ENCODE data around the gene BAG3. TPM values are rescaled to one million over a fixed set of nuclear protein-coding genes. Genes with fewer than 3 reads are reported as not detected.

BAG3 gene
- total RNA-seq, 6 donors from 2014 or later: 23.0 to 53.8 (median 40.3) TPM

- H3K27me3 ChIP-seq: no peaks in the 10 kb centered on the region
- no peaks in the 10 kb centered on the region for H3K4me1 ChIP-seq
- no peaks in the 10 kb centered on the region for H3K9me3 ChIP-seq
- ATAC-seq (ENCODE audit: low FRiP score in 2 of 2) (no peak), DNase-seq (no peak)
- TF ChIP-seq POLR2AphosphoS5 (IDR thresholded peaks at IDR 0.05) (no peak), POLR2A (IDR thresholded peaks at IDR 0.05) (no peak)
- H3K4me3 ChIP-seq: no peak overlapping the region
- 72 to 76% methylated on average over 6 of the region's 6 CpGs for WGBS, 2 donors
- H3K36me3 ChIP-seq: no peaks in the 10 kb centered on the region
- H3K27ac ChIP-seq: no peak overlapping the region
Measured at GRCh38 chr10:119693262-119693957, 42.2 kb downstream of the BAG3 start.

DNA sequence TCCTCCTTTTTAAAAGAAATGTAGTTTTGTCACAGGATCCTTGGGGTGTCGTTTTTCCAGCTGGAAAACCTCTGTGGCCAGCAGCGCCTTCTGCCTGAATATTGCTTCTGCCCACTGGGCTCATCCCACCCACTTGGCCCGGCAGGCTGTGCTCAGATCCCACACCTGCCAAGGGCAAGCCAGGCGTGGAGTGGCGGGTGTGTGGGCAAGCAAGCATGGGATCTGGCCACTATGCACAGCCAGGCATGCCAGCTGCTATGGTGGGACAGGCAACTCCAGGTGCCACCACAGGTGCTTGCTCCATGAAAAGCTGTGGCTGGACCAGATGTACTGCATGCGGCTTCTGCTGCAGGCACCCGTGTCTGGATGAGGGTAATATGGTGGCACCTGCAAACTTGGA is 43.4 kb downstream of the BAG3 start:
- H3K27ac ChIP-seq: no peak overlapping the region
- no peaks in the 10 kb centered on the region for H3K36me3 ChIP-seq
- ATAC-seq (ENCODE audit: low FRiP score in 2 of 2) (no peak), DNase-seq (peak in 1 of 2 donors; percentile 34)
- 85 to 93% methylated on average over 4 to 7 of the region's 7 CpGs for WGBS, 2 donors
- no peak for TF ChIP-seq POLR2A (IDR thresholded peaks at IDR 0.05)
- no peak overlapping the region for H3K4me3 ChIP-seq
- H3K27me3 ChIP-seq: no peaks in the 10 kb centered on the region
- no peaks in the 10 kb centered on the region for H3K4me1 ChIP-seq
- no peaks in the 10 kb centered on the region for H3K9me3 ChIP-seq

GRCh38 chr10:119700321-119700954 is 49.3 kb downstream of the BAG3 start:
- no peaks in the 10 kb centered on the region for H3K9me3 ChIP-seq
- ATAC-seq (ENCODE audit: low FRiP score in 2 of 2) (no peak), DNase-seq (no peak)
- no peaks in the 10 kb centered on the region for H3K36me3 ChIP-seq
- WGBS, 2 donors: 78% methylated on average over 4 of the region's 4 CpGs
- H3K27me3 ChIP-seq: no peaks in the 10 kb centered on the region
- no peaks in the 10 kb centered on the region for H3K4me1 ChIP-seq
- TF ChIP-seq EP300 (IDR thresholded peaks at IDR 0.05): no peak
- TF ChIP-seq, protein P1, sequence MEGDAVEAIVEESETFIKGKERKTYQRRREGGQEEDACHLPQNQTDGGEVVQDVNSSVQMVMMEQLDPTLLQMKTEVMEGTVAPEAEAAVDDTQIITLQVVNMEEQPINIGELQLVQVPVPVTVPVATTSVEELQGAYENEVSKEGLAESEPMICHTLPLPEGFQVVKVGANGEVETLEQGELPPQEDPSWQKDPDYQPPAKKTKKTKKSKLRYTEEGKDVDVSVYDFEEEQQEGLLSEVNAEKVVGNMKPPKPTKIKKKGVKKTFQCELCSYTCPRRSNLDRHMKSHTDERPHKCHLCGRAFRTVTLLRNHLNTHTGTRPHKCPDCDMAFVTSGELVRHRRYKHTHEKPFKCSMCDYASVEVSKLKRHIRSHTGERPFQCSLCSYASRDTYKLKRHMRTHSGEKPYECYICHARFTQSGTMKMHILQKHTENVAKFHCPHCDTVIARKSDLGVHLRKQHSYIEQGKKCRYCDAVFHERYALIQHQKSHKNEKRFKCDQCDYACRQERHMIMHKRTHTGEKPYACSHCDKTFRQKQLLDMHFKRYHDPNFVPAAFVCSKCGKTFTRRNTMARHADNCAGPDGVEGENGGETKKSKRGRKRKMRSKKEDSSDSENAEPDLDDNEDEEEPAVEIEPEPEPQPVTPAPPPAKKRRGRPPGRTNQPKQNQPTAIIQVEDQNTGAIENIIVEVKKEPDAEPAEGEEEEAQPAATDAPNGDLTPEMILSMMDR (IDR thresholded peaks at IDR 0.05): no peak
- no peak overlapping the region for H3K27ac ChIP-seq
- no peak overlapping the region for H3K4me3 ChIP-seq

DNA sequence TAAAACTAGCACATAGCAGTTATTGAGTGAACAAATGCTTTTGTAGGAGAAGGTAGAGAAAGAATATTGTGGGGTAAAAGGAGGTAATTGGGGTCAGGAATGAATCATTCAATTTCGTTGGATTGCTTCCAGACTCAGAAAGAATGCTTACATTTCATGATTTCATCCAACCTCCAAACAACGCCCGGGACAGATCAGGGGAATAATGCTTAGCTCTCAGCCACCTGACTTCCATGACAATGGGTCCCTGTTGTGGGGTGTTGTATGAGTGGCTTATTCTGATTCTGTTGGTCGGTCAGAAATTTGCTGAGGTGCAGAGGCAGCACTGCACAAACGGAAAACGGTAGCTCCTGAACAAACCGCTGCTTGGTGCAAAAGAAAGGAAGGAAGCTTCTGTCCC is 50.7 kb downstream of the BAG3 start:
- H3K27ac ChIP-seq: no peak overlapping the region
- TF ChIP-seq EP300 (IDR thresholded peaks at IDR 0.05) (no peak), POLR2AphosphoS5 (IDR thresholded peaks at IDR 0.05) (no peak), POLR2A (IDR thresholded peaks at IDR 0.05) (no peak)
- TF ChIP-seq, protein P1 (IDR thresholded peaks at IDR 0.05): no peak
- H3K4me3 ChIP-seq: no peak overlapping the region
- ATAC-seq (ENCODE audit: low FRiP score in 2 of 2) (no peak), DNase-seq (no peak)
- no peaks in the 10 kb centered on the region for H3K27me3 ChIP-seq
- H3K36me3 ChIP-seq: no peaks in the 10 kb centered on the region
- H3K9me3 ChIP-seq: no peaks in the 10 kb centered on the region
- 64 to 68% methylated on average over 7 of the region's 7 CpGs for WGBS, 2 donors
- H3K4me1 ChIP-seq: no peaks in the 10 kb centered on the region

- no peak overlapping the region for H3K4me3 ChIP-seq
- 77 to 85% methylated on average over 2 of the region's 2 CpGs for WGBS, 2 donors
- DNase-seq (no peak), ATAC-seq (ENCODE audit: low FRiP score in 2 of 2) (no peak)
- no peaks in the 10 kb centered on the region for H3K4me1 ChIP-seq
- no peaks in the 10 kb centered on the region for H3K27me3 ChIP-seq
- TF ChIP-seq POLR2A (IDR thresholded peaks at IDR 0.05): no peak
- TF ChIP-seq EP300 (IDR thresholded peaks at IDR 0.05): no peak
- TF ChIP-seq POLR2AphosphoS5 (IDR thresholded peaks at IDR 0.05): no peak
- TF ChIP-seq, protein P1 (IDR thresholded peaks at IDR 0.05): no peak
- H3K36me3 ChIP-seq: no peaks in the 10 kb centered on the region
- H3K27ac ChIP-seq: no peak overlapping the region
- H3K9me3 ChIP-seq: no peaks in the 10 kb centered on the region
Measured at GRCh38 chr10:119702583-119702982, 51.4 kb downstream of the BAG3 start.

Measured in upper lobe of left lung (tissue), 6 donors.